Measurements from ENCODE around the gene KIF6. TPM values are rescaled to one million over a fixed set of nuclear protein-coding genes. Genes with fewer than 3 reads are reported as not detected.

The KIF6 gene
- total RNA-seq, 4 donors from 2014 or later = not detected

- DNase-seq (no peak), ATAC-seq (no peak)
- Histone ChIP-seq H3K4me1 (no peaks in the 10 kb centered on the region), H3K9me3 (no peaks in the 10 kb centered on the region), H3K27ac (no peak overlapping the region), H3K36me3 (no peaks in the 10 kb centered on the region), H3K4me3 (no peak overlapping the region), H3K27me3 (no peaks in the 10 kb centered on the region)
- in situ Hi-C loops (cut with MboI; ENCODE audit: low sequenced_read_pairs in 4 of 4) = no loop called here
- intact Hi-C loops (cut with DNase I; ENCODE audit: low total_unique reads) = no loop called here
- TF ChIP-seq POLR2A (IDR thresholded peaks at IDR 0.05) = no peak
- TF ChIP-seq, protein P1, sequence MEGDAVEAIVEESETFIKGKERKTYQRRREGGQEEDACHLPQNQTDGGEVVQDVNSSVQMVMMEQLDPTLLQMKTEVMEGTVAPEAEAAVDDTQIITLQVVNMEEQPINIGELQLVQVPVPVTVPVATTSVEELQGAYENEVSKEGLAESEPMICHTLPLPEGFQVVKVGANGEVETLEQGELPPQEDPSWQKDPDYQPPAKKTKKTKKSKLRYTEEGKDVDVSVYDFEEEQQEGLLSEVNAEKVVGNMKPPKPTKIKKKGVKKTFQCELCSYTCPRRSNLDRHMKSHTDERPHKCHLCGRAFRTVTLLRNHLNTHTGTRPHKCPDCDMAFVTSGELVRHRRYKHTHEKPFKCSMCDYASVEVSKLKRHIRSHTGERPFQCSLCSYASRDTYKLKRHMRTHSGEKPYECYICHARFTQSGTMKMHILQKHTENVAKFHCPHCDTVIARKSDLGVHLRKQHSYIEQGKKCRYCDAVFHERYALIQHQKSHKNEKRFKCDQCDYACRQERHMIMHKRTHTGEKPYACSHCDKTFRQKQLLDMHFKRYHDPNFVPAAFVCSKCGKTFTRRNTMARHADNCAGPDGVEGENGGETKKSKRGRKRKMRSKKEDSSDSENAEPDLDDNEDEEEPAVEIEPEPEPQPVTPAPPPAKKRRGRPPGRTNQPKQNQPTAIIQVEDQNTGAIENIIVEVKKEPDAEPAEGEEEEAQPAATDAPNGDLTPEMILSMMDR (IDR thresholded peaks at IDR 0.05 in 4 of 5, conservative IDR thresholded peaks at IDR 0.05 in 1 of 5) = no peak
Measured at GRCh38 chr6:39470506-39470905, 254.7 kb downstream of the KIF6 start.

GRCh38 chr6:39468385-39468784 is 256.8 kb downstream of the KIF6 start:
- H3K4me1 ChIP-seq = no peaks in the 10 kb centered on the region
- no peak overlapping the region for H3K4me3 ChIP-seq
- no peaks in the 10 kb centered on the region for H3K9me3 ChIP-seq
- in situ Hi-C loops (cut with MboI; ENCODE audit: low sequenced_read_pairs in 4 of 4) = no loop called here
- no peak for DNase-seq
- intact Hi-C loops (cut with DNase I; ENCODE audit: low total_unique reads) = no loop called here
- TF ChIP-seq POLR2A (IDR thresholded peaks at IDR 0.05) = no peak
- TF ChIP-seq, protein P1 (IDR thresholded peaks at IDR 0.05 in 4 of 5, conservative IDR thresholded peaks at IDR 0.05 in 1 of 5) = no peak
- no peak overlapping the region for H3K27ac ChIP-seq
- no peaks in the 10 kb centered on the region for H3K27me3 ChIP-seq
- ATAC-seq = no peak
- no peaks in the 10 kb centered on the region for H3K36me3 ChIP-seq

DNA sequence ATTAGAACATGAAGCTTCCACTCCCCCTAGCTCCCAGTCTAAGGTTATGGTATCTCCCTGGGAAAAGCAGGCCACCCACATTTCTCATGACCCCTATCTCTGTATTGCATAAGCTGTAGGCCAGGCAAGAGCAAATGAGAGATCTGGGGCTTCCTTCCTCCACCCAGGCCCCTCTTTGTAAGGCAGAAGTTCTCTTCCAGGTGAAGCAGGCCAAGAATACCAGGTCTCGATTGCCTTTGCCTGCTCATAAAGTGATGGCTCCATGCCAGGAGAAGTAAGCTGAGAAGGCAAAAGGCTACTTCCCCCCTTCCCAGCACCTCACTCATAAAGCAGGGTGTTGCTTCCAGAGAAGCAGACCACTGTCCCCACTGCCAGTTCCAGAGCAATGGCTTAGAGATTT is 258.6 kb downstream of the KIF6 start:
- ATAC-seq = no peak
- intact Hi-C loops (cut with DNase I; ENCODE audit: low total_unique reads) (no loop called here), in situ Hi-C loops (cut with MboI; ENCODE audit: low sequenced_read_pairs in 4 of 4) (no loop called here)
- no peaks in the 10 kb centered on the region for H3K36me3 ChIP-seq
- no peaks in the 10 kb centered on the region for H3K9me3 ChIP-seq
- H3K27me3 ChIP-seq = no peaks in the 10 kb centered on the region
- no peak overlapping the region for H3K27ac ChIP-seq
- TF ChIP-seq POLR2A (IDR thresholded peaks at IDR 0.05) = no peak
- TF ChIP-seq, protein P1 (IDR thresholded peaks at IDR 0.05 in 4 of 5, conservative IDR thresholded peaks at IDR 0.05 in 1 of 5) = no peak
- no peak for DNase-seq
- H3K4me3 ChIP-seq = no peak overlapping the region
- H3K4me1 ChIP-seq = no peaks in the 10 kb centered on the region

DNA sequence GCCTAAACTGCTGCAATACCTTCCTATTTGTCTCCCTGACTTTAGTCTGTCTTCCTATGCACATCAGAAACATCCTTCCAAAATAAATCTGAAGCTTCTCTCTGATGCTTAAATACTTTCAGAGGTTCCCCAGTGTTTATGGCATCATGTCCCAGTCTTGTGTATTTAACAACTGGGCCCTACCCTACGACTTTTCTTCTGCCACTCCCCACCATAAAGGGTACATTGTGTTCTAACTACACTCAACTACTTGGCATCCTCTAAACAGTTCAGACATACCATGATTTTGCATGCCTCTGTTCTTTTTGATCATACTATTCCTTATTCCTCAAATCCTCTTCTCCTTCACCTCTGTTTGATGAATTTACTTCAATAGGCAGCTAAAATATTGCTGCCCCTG is 259.7 kb downstream of the KIF6 start:
- H3K4me1 ChIP-seq = no peaks in the 10 kb centered on the region
- in situ Hi-C loops (cut with MboI; ENCODE audit: low sequenced_read_pairs in 4 of 4) = no loop called here
- TF ChIP-seq, protein P1 (IDR thresholded peaks at IDR 0.05 in 4 of 5, conservative IDR thresholded peaks at IDR 0.05 in 1 of 5) = no peak
- TF ChIP-seq POLR2A (IDR thresholded peaks at IDR 0.05) = no peak

GRCh38 chr6:39464067-39464466 is 261.1 kb downstream of the KIF6 start:
- DNase-seq (no peak), ATAC-seq (no peak)
- no peak overlapping the region for H3K27ac ChIP-seq
- H3K4me1 ChIP-seq = no peaks in the 10 kb centered on the region
- in situ Hi-C loops (cut with MboI; ENCODE audit: low sequenced_read_pairs in 4 of 4) = no loop called here
- no peaks in the 10 kb centered on the region for H3K9me3 ChIP-seq
- no peaks in the 10 kb centered on the region for H3K27me3 ChIP-seq
- no peak for TF ChIP-seq POLR2A (IDR thresholded peaks at IDR 0.05)
- TF ChIP-seq, protein P1 (IDR thresholded peaks at IDR 0.05 in 4 of 5, conservative IDR thresholded peaks at IDR 0.05 in 1 of 5) = no peak
- H3K4me3 ChIP-seq = no peak overlapping the region
- H3K36me3 ChIP-seq = no peaks in the 10 kb centered on the region
- intact Hi-C loops (cut with DNase I; ENCODE audit: low total_unique reads) = no loop called here

More for the DNA sequence above, 259.7 kb downstream of the KIF6 start:
- Histone ChIP-seq H3K4me3 (no peak overlapping the region), H3K36me3 (no peaks in the 10 kb centered on the region), H3K27ac (no peak overlapping the region), H3K27me3 (no peaks in the 10 kb centered on the region), H3K9me3 (no peaks in the 10 kb centered on the region)
- ATAC-seq (no peak), DNase-seq (no peak)
- intact Hi-C loops (cut with DNase I; ENCODE audit: low total_unique reads) = no loop called here

Measured in gastrocnemius medialis (tissue), 4 donors.